Measurements from ENCODE around the gene LRRC15. TPM values are rescaled to one million over a fixed set of nuclear protein-coding genes. Genes with fewer than 3 reads are reported as not detected.

LRRC15 gene
- polyA plus RNA-seq (2011; rRNA removed) (4.9 and 5.7 TPM in 2 replicates), polyA minus RNA-seq (2011; rRNA and poly(A)+ RNA removed) (6.7 and 9.4 TPM in 2 replicates)

DNA sequence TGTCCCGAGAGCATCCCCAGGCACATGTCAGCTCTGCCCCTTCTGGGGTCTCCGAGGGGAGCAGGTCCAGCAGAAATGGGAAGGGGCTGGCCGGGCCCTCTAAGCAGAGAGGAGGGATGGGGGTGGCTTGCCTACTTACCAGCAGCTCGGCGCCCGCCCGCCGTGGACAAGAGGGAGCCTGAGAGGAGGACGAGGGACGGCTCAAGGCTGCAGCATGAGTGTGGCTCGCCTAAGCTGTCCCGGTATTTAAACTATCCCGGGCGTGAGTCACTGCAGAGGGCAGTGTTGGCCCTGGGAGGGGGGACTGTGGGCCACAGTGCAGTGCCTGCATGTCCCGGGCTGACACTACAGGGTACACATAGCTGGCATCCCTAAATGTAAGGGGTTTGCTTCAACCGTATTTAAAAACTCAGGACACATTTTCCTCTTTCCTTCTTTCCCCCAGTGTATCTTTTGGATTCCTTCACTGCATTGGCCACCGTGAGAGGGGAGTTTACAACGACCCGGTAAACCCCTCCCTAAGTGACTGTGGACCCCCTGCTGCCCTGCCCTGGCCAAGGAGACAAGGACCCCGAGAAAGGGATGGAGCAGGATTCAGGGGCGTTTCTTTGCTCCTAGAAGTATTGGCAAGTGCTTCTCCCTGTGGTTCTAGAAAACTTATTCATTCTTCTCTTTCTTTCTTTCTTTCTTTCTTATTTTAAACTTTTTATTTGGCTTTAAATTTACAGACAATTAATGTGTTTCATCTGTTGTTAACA lies at the start of gene LRRC15:
LRRC15 (minus strand) TSS at position 222 of the 758 bp plus-strand sequence. CDS start 8,700 bp downstream, outside the sequence.
- no peak within 1 kb of the TSS for H3K27ac ChIP-seq (ENCODE audit: low read depth, low read length)
- ChIA-PET POLR2A (no interaction called here), CTCF (interaction anchor here (4.1 kb wide), 1 partner anchor 26 kb away, joined by 19 read pairs; no protein-coding TSS in a partner anchor)
- DNase-seq (ENCODE audit: low read depth, low spot score) = no peak
- no peaks in the 10 kb centered on the region for H3K27me3 ChIP-seq (ENCODE audit: control insufficient read depth, insufficient read depth, low read length)
- H3K9me3 ChIP-seq (ENCODE audit: control insufficient read depth, insufficient read depth, low read length) = no peaks in the 10 kb centered on the region
- TF ChIP-seq CTCF (IDR thresholded peaks at IDR 0.05; ENCODE audit: low read depth, low read length) = no peak
- H3K4me3 ChIP-seq (ENCODE audit: low read depth, low read length) = no peak within 1 kb of the TSS

GRCh38 chr3:194418671-194419070 lies 49.1 kb upstream of the LRRC15 start:
- ChIA-PET POLR2A (no interaction called here), CTCF (interaction anchor here (1.1 kb wide), 2 partner anchors 13 to 75 kb away, joined by 4 to 9 read pairs; no protein-coding TSS in a partner anchor)
- Histone ChIP-seq H3K27me3 (ENCODE audit: control insufficient read depth, insufficient read depth, low read length) (no peaks in the 10 kb centered on the region), H3K4me3 (ENCODE audit: low read depth, low read length) (no peak overlapping the region), H3K9me3 (ENCODE audit: control insufficient read depth, insufficient read depth, low read length) (no peaks in the 10 kb centered on the region), H3K27ac (ENCODE audit: low read depth, low read length) (no peak overlapping the region)
- TF ChIP-seq CTCF (IDR thresholded peaks at IDR 0.05; ENCODE audit: low read depth, low read length) = no peak
- DNase-seq (ENCODE audit: low read depth, low spot score) = no peak

DNA sequence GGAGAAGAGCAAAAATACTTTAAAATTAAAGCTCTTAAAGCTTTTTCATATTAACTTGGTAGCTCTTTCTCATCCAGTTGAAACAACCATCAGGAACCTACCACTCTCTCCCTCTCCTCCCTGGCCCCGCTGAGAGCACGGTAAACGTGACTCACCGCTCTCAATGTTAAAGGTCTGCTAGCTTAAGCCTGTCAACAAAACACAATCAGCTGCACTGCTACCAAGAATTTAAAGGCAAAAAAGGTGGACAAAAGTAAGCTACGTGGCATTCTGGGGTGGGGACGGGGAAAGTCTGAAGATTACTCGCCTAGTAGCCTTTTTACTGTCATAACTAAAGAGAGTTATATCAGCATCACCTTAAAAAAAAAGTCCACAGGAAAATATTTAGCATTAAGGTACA lies 37.9 kb upstream of the LRRC15 start:
- ChIA-PET POLR2A (interaction anchor here (0.6 kb wide), 1 partner anchor 94 kb away, joined by 3 read pairs; no protein-coding TSS in a partner anchor), CTCF (interaction anchor here (1.1 to 7.8 kb wide), 7 partner anchors 9 to 626 kb away, joined by 4 to 98 read pairs (median 10); partner anchors contain the start of gene GP5)
- no peaks in the 10 kb centered on the region for H3K9me3 ChIP-seq (ENCODE audit: control insufficient read depth, insufficient read depth, low read length)
- H3K27ac ChIP-seq (ENCODE audit: low read depth, low read length) = no peak overlapping the region
- no peak for TF ChIP-seq CTCF (IDR thresholded peaks at IDR 0.05; ENCODE audit: low read depth, low read length)
- H3K4me3 ChIP-seq (ENCODE audit: low read depth, low read length) = no peak overlapping the region
- no peaks in the 10 kb centered on the region for H3K27me3 ChIP-seq (ENCODE audit: control insufficient read depth, insufficient read depth, low read length)
- peak; percentile 33 for DNase-seq (ENCODE audit: low read depth, low spot score)

DNA sequence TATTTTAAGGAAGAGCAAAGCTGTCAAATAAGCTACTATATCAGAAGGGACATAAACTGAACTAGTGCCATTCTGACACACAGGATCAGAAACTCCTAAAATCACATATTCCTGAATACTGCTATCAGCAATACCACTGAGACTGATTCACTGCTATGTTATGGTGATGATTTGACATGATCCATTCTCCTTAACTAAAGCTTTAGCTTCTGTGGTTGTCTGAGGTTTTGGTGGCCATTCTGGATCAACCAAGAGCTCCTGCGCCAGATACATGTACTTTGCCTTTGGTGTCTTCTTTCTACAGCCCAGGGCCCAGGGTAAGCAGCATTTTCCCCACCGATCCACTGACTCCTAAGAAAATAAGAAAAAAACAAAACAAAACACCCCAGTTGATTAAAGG lies 36.2 kb upstream of the LRRC15 start:
- Histone ChIP-seq H3K9me3 (ENCODE audit: control insufficient read depth, insufficient read depth, low read length) (no peaks in the 10 kb centered on the region), H3K27me3 (ENCODE audit: control insufficient read depth, insufficient read depth, low read length) (no peaks in the 10 kb centered on the region), H3K27ac (ENCODE audit: low read depth, low read length) (no peak overlapping the region), H3K4me3 (ENCODE audit: low read depth, low read length) (no peak overlapping the region)
- POLR2A ChIA-PET = interaction anchor here (1.6 kb wide), 1 partner anchor 16 kb away, joined by 5 read pairs; no protein-coding TSS in a partner anchor
- DNase-seq (ENCODE audit: low read depth, low spot score) = no peak
- CTCF ChIA-PET = interaction anchor here (0.7 to 7.8 kb wide), 19 partner anchors 9 to 625 kb away, joined by 3 to 98 read pairs (median 4); partner anchors contain the start of gene LSG1
- no peak for TF ChIP-seq CTCF (IDR thresholded peaks at IDR 0.05; ENCODE audit: low read depth, low read length)

All from AG04450 (cell line).